Measurements from ENCODE around the gene EP400.

The EP400 gene

DNA sequence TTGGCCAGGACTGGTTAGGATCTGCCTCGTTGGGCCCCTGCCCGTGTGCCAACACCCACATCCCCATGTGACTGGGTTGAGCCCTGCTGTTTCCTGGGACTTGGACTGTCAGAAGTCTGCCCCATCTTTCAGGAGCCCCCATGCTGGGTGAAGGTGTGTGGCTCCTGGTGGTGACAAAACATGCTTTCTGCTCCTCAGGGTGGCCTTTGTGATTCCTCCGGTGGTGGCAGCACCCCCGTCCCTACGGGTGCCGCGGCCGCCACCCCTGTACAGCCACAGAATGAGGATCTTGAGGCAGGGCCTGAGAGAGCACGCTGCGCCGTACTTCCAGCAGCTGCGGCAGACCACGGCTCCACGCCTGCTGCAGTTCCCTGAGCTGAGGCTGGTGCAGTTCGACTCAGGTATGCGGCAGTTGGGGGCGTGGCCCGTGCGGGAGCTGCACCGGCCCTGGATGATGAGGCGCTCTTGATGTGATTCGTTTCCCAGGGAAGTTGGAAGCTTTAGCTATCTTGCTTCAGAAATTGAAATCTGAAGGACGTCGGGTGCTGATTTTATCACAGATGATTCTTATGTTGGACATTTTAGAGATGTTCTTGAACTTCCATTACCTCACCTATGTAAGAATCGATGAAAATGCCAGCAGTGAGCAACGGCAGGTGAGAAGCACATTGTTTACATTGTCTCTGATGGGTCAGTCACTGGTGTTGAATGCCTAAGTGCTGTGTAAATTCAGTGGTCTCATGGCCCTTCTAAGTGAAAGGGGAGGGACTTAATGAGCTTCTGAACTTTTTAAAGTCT, 80.0 kb downstream of the EP400 start:
- H3K4me1 ChIP-seq (ENCODE audit: control insufficient read depth, low read length): no peaks in the 10 kb centered on the region
- H3K79me2 ChIP-seq (ENCODE audit: control insufficient read depth, low read length): no peaks in the 10 kb centered on the region
- no peak overlapping the region for H3K4me3 ChIP-seq (ENCODE audit: low read length)
- no peak overlapping the region for H3K4me2 ChIP-seq (ENCODE audit: low read length)
- peaks cover 86% of the 10 kb centered on the region for H3K36me3 ChIP-seq (ENCODE audit: control insufficient read depth, low read length)
- no peaks in the 10 kb centered on the region for H4K20me1 ChIP-seq (ENCODE audit: control insufficient read depth, insufficient read depth, low read depth, low read length)
- H3K9me3 ChIP-seq (ENCODE audit: control insufficient read depth, insufficient read depth, low read length): no peaks in the 10 kb centered on the region
- H3F3A ChIP-seq (ENCODE audit: control insufficient read depth, insufficient read depth): no peaks in the 10 kb centered on the region
- no peaks in the 10 kb centered on the region for H3K9me2 ChIP-seq (replicated peaks; ENCODE audit: control insufficient read depth, low read length)
- no peaks in the 10 kb centered on the region for H3K27me3 ChIP-seq (ENCODE audit: control insufficient read depth, low read length)
- TF ChIP-seq, protein P1, sequence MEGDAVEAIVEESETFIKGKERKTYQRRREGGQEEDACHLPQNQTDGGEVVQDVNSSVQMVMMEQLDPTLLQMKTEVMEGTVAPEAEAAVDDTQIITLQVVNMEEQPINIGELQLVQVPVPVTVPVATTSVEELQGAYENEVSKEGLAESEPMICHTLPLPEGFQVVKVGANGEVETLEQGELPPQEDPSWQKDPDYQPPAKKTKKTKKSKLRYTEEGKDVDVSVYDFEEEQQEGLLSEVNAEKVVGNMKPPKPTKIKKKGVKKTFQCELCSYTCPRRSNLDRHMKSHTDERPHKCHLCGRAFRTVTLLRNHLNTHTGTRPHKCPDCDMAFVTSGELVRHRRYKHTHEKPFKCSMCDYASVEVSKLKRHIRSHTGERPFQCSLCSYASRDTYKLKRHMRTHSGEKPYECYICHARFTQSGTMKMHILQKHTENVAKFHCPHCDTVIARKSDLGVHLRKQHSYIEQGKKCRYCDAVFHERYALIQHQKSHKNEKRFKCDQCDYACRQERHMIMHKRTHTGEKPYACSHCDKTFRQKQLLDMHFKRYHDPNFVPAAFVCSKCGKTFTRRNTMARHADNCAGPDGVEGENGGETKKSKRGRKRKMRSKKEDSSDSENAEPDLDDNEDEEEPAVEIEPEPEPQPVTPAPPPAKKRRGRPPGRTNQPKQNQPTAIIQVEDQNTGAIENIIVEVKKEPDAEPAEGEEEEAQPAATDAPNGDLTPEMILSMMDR (IDR thresholded peaks at IDR 0.05; ENCODE audit: low read depth, low read length, poor library complexity, severe bottlenecking): no peak
- no peak for TF ChIP-seq EZH2phosphoT487 (IDR thresholded peaks at IDR 0.05; ENCODE audit: borderline replicate concordance, low read length)
- no peak overlapping the region for H3K27ac ChIP-seq (ENCODE audit: low read depth, low read length)

DNA sequence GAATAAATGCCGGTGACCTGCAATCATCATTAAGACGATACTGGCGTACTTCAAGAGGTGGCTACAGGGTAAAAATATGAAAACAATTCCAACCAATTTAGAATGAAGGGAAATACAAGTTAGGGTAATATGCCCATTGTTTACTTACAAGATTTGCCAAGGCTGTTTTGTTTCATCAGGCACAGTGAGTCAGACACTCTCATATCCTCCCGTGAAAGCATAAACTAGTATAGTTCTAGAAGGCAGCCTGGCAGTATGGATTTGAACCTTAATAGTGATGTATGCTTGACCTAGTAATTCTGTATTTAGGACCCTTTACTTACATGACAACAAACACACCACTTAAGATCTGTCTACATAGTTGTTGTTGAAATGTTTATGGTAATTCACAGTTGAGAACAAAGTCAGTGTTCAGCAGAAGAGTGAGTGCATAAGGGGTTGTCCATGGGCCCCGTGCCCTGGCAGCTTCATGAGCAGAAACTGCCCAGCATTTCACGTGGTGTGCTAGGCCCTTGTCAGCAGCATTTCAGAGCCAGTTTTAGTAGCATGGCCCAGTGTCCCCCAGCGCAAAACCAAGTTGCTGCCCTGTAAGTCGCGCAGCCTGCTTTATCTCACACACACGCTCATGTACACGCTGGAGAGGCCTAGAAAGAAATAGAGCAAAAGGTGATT, 80.8 kb downstream of the EP400 start:
- Histone ChIP-seq H3F3A (ENCODE audit: control insufficient read depth, insufficient read depth) (no peaks in the 10 kb centered on the region), H3K4me2 (ENCODE audit: low read length) (no peak overlapping the region), H3K4me1 (ENCODE audit: control insufficient read depth, low read length) (no peaks in the 10 kb centered on the region), H3K9me3 (ENCODE audit: control insufficient read depth, insufficient read depth, low read length) (no peaks in the 10 kb centered on the region), H3K27ac (ENCODE audit: low read depth, low read length) (no peak overlapping the region), H3K36me3 (ENCODE audit: control insufficient read depth, low read length) (peaks cover 86% of the 10 kb centered on the region), H3K9me2 (replicated peaks; ENCODE audit: control insufficient read depth, low read length) (no peaks in the 10 kb centered on the region), H3K4me3 (ENCODE audit: low read length) (no peak overlapping the region), H3K79me2 (ENCODE audit: control insufficient read depth, low read length) (no peaks in the 10 kb centered on the region), H4K20me1 (ENCODE audit: control insufficient read depth, insufficient read depth, low read depth, low read length) (no peaks in the 10 kb centered on the region), H3K27me3 (ENCODE audit: control insufficient read depth, low read length) (no peaks in the 10 kb centered on the region)
- TF ChIP-seq, protein P1 (IDR thresholded peaks at IDR 0.05; ENCODE audit: low read depth, low read length, poor library complexity, severe bottlenecking): no peak

DNA sequence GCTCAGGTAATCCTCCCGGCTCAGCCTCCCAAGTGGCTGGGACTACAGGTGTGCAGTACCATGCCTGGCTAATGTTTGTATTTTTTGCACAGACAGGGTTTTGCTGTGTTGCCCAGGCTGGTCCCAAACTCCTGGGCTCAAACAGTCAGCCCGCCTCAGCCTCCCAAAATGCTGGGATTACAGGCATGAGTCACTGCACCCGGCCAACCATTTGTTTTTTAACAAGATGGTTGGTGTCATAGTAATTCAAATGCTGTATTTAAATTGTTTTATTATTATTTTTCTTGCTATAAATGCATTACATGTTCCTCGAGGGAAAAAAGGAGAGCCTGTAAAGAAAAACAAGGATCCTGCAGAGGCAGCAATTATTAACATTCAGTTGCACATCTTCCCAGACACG, 83.9 kb downstream of the EP400 start:
- peaks cover 84% of the 10 kb centered on the region for H3K36me3 ChIP-seq (ENCODE audit: control insufficient read depth, low read length)
- TF ChIP-seq, protein P1 (IDR thresholded peaks at IDR 0.05; ENCODE audit: low read depth, low read length, poor library complexity, severe bottlenecking): no peak
- TF ChIP-seq EZH2phosphoT487 (IDR thresholded peaks at IDR 0.05; ENCODE audit: borderline replicate concordance, low read length): no peak
- H3K4me3 ChIP-seq (ENCODE audit: low read length): no peak overlapping the region
- H3K4me2 ChIP-seq (ENCODE audit: low read length): no peak overlapping the region
- no peaks in the 10 kb centered on the region for H3F3A ChIP-seq (ENCODE audit: control insufficient read depth, insufficient read depth)
- H4K20me1 ChIP-seq (ENCODE audit: control insufficient read depth, insufficient read depth, low read depth, low read length): no peaks in the 10 kb centered on the region
- no peaks in the 10 kb centered on the region for H3K79me2 ChIP-seq (ENCODE audit: control insufficient read depth, low read length)
- H3K4me1 ChIP-seq (ENCODE audit: control insufficient read depth, low read length): no peaks in the 10 kb centered on the region
- no peaks in the 10 kb centered on the region for H3K27me3 ChIP-seq (ENCODE audit: control insufficient read depth, low read length)
- no peak overlapping the region for H3K27ac ChIP-seq (ENCODE audit: low read depth, low read length)
- H3K9me2 ChIP-seq (replicated peaks; ENCODE audit: control insufficient read depth, low read length): no peaks in the 10 kb centered on the region
- H3K9me3 ChIP-seq (ENCODE audit: control insufficient read depth, insufficient read depth, low read length): no peaks in the 10 kb centered on the region
